GM23338 (cell line): ENCODE data around the gene LRRC34. TPM values are rescaled to one million over a fixed set of nuclear protein-coding genes. Genes with fewer than 3 reads are reported as not detected.

ENCODE experiments used
- ATAC-seq: fragments of 200-7000 bp; cut with Tn5 transposase; 3 replicates; pipeline ENCODE4 v1.9.1; 2020
- DNase-seq: peaks from one replicate; pipeline ENCODE4 v3.0.0-alpha.2; 2015; ENCODE audit warnings: low spot score
- H2AFZ ChIP-seq: fragments of 200-600 bp; sonication (generic); 2 replicates; pipeline ENCODE4 v1.8.0; 2016; ENCODE audit warnings: antibody characterized with exemption, mild to moderate bottlenecking, moderate library complexity
- H3F3A ChIP-seq: fragments of 200-600 bp; sonication (generic); replicated peaks from 2 replicates; pipeline ENCODE4 v1.8.0; 2017; ENCODE audit warnings: antibody characterized with exemption, mixed run types, low read depth
- H3K27ac ChIP-seq: fragments of 200-600 bp; sonication (generic); 2 replicates; pipeline ENCODE4 v1.6.1; 2016; ENCODE audit warnings: low read depth
- H3K27me3 ChIP-seq: fragments of 200-600 bp; sonication (generic); 2 replicates; pipeline ENCODE4 v1.8.0; 2016; ENCODE audit warnings: mild to moderate bottlenecking, mixed run types, moderate library complexity; ENCODE audit not compliant: insufficient read depth
- H3K36me3 ChIP-seq: fragments of 200-600 bp; sonication (generic); 2 replicates; pipeline ENCODE4 v1.8.0; 2016; ENCODE audit warnings: mild to moderate bottlenecking; ENCODE audit not compliant: insufficient read depth
- H3K4me1 ChIP-seq: fragments of 200-600 bp; sonication (generic); 2 replicates; pipeline ENCODE4 v1.8.0; 2016; ENCODE audit warnings: mild to moderate bottlenecking, moderate library complexity; ENCODE audit not compliant: insufficient read depth
- H3K4me2 ChIP-seq: fragments of 200-600 bp; sonication (generic); 2 replicates; pipeline ENCODE4 v1.7.1; 2017; ENCODE audit warnings: mixed run types
- H3K4me3 ChIP-seq: fragments of 200-600 bp; sonication (generic); 2 replicates; pipeline ENCODE4 v1.6.1; 2016; ENCODE audit warnings: mixed run types
- H3K79me2 ChIP-seq: fragments of 200-600 bp; sonication (generic); replicated peaks from 2 replicates; pipeline ENCODE4 v1.8.0; 2017; ENCODE audit warnings: mild to moderate bottlenecking; ENCODE audit not compliant: insufficient read depth
- H3K9me2 ChIP-seq: fragments of 200-600 bp; sonication (generic); 2 replicates; pipeline ENCODE4 v1.8.0; 2017; ENCODE audit not compliant: insufficient read depth
- H4K20me1 ChIP-seq: fragments of 200-600 bp; sonication (generic); replicated peaks from 2 replicates; pipeline ENCODE4 v1.8.0; 2017; ENCODE audit warnings: mild to moderate bottlenecking; ENCODE audit not compliant: insufficient read depth
- H3K27ac Mint-ChIP-seq: 2 replicates; pipeline ENCODE4 v1.8.0; 2020; ENCODE audit warnings: inconsistent platforms, mild to moderate bottlenecking, moderate library complexity, mixed read lengths
- H3K27me3 Mint-ChIP-seq: 3 replicates; pipeline ENCODE4 v1.8.0; 2022; ENCODE audit warnings: low read depth, mild to moderate bottlenecking, moderate library complexity, mixed read lengths, inconsistent platforms; ENCODE audit not compliant: insufficient read depth, poor library complexity
- H3K36me3 Mint-ChIP-seq: 3 replicates; pipeline ENCODE4 v1.8.0; 2021; ENCODE audit warnings: low read depth, mild to moderate bottlenecking, inconsistent platforms, moderate library complexity, mixed read lengths
- H3K4me1 Mint-ChIP-seq: 3 replicates; pipeline ENCODE4 v1.8.0; 2020; ENCODE audit warnings: mild to moderate bottlenecking, inconsistent platforms, mixed read lengths
- H3K4me3 Mint-ChIP-seq: 3 replicates; pipeline ENCODE4 v1.8.0; 2021; ENCODE audit warnings: moderate library complexity, mild to moderate bottlenecking, inconsistent platforms, mixed read lengths
- H3K9me3 Mint-ChIP-seq: 3 replicates; pipeline ENCODE4 v1.8.0; 2020; ENCODE audit warnings: moderate library complexity, mild to moderate bottlenecking, inconsistent platforms, mixed read lengths
- CREB1 ChIP-seq: fragments of 250-450 bp; sonication (Bioruptor Pico); IDR thresholded peaks from 2 replicates; pipeline ENCODE4 v1.5.0; 2020; ENCODE audit warnings: low read depth, mild to moderate bottlenecking, moderate library complexity
- CTCF ChIP-seq, 2 experiments: fragments of 200-600 bp in 1 of 2; sonication (generic) in 1 of 2; conservative IDR thresholded peaks; 2 replicates each; pipeline versions ENCODE4 v1.5.1 to v1.6.1; 2016 to 2017; ENCODE audit warnings: antibody characterized with exemption in 2 of 2, low read depth in 2 of 2, mild to moderate bottlenecking in 2 of 2, moderate library complexity in 1 of 2
- EZH2 ChIP-seq: fragments of 200-600 bp; sonication (generic); IDR thresholded peaks from one replicate; pipeline ENCODE4 v1.8.0; 2017; ENCODE audit warnings: antibody characterized with exemption, mild to moderate bottlenecking, low read depth; ENCODE audit not compliant: unreplicated experiment
- EZH2phosphoT487 ChIP-seq: fragments of 200-600 bp; sonication (generic); IDR thresholded peaks from one replicate; pipeline ENCODE4 v1.8.1; 2018; ENCODE audit warnings: antibody characterized with exemption; ENCODE audit not compliant: unreplicated experiment
- JUNB ChIP-seq: IDR thresholded peaks from one replicate; pipeline ENCODE4 v1.6.1; 2016; ENCODE audit warnings: antibody characterized with exemption; ENCODE audit not compliant: unreplicated experiment
- NANOG ChIP-seq: IDR thresholded peaks from 2 replicates; pipeline ENCODE4 v1.6.1; 2016; ENCODE audit warnings: antibody characterized with exemption, borderline replicate concordance
- POLR2AphosphoS5 ChIP-seq: IDR thresholded peaks from 2 replicates; pipeline ENCODE4 v1.6.1; 2016; ENCODE audit warnings: antibody characterized with exemption, low read depth
- REST ChIP-seq: IDR thresholded peaks from one replicate; pipeline ENCODE4 v1.6.1; 2018; ENCODE audit warnings: antibody characterized with exemption; ENCODE audit not compliant: unreplicated experiment
- STAT1 ChIP-seq: IDR thresholded peaks from one replicate; pipeline ENCODE4 v1.6.1; 2016; ENCODE audit warnings: antibody characterized with exemption; ENCODE audit not compliant: unreplicated experiment
- ZNF114 ChIP-seq: fragments of 250-450 bp; sonication (Bioruptor Pico); IDR thresholded peaks from 2 replicates; pipeline ENCODE4 v1.5.0; 2020; ENCODE audit warnings: mild to moderate bottlenecking, moderate library complexity
- ZNF331 ChIP-seq: fragments of 250-450 bp; sonication (Bioruptor Pico); IDR thresholded peaks from 2 replicates; pipeline ENCODE4 v1.5.0; 2020; ENCODE audit warnings: low read depth, mild to moderate bottlenecking, moderate library complexity
- polyA plus RNA-seq: library from polyadenylated mRNA; unstranded; fragments of >200 nt; fragmentation: Nextera tagmentation; extraction: Ambion mirVana; gene quantifications from 2 replicates; pipeline ENCODE4 v1.2.1, GENCODE V29; 2016
- total RNA-seq: library from RNA; depleted of rRNA; stranded (reverse); fragments of >200 nt; shearing (Covaris generic); gene quantifications from 2 replicates; pipeline ENCODE4 v1.2.3, GENCODE V29; 2014
- TF ChIP-seq, protein P1 (sequence below): fragments of 250-450 bp; sonication (Bioruptor Pico); IDR thresholded peaks from 2 replicates; pipeline ENCODE4 v1.5.0; 2020; ENCODE audit warnings: mild to moderate bottlenecking, moderate library complexity

Gene LRRC34
- total and polyA plus RNA-seq, 2 experiments from 2014 or later = 9.1 to 15.7 TPM

- TF ChIP-seq REST (no peak), CTCF (conservative IDR thresholded peaks at IDR 0.05; ENCODE audit: low read depth in 2 of 2) (no peak), STAT1 (no peak), NANOG (no peak), JUNB (no peak), ZNF331 (CRISPR knock-in tag) (no peak), EZH2 (no peak), POLR2AphosphoS5 (no peak)
These were observed 64.0 kb downstream of the LRRC34 start (continued) for GRCh38 chr3:169748670-169749069.

GRCh38 chr3:169746924-169747323, 65.8 kb downstream of the LRRC34 start:
- Mint-ChIP-seq H3K27me3 (no peaks in the 10 kb centered on the region), H3K27ac (no peak overlapping the region), H3K36me3 (no peaks in the 10 kb centered on the region), H3K4me1 (peaks cover 16% of the 10 kb centered on the region; the same call in 2 of the 3 replicates), H3K9me3 (no peaks in the 10 kb centered on the region), H3K4me3 (no peak overlapping the region)
- Histone ChIP-seq H4K20me1 (no peaks in the 10 kb centered on the region), H3K4me2 (no peak overlapping the region), H3K27ac (no peak overlapping the region), H3F3A (no peaks in the 10 kb centered on the region), H3K79me2 (no peaks in the 10 kb centered on the region), H3K9me2 (no peaks in the 10 kb centered on the region), H2AFZ (no peak overlapping the region), H3K4me3 (no peak overlapping the region), H3K4me1 (peaks cover 16% of the 10 kb centered on the region), H3K36me3 (no peaks in the 10 kb centered on the region), H3K27me3 (no peaks in the 10 kb centered on the region)
- DNase-seq = no peak
- ATAC-seq = no peak
- no peak for TF ChIP-seq ZNF114 (CRISPR knock-in tag)
- TF ChIP-seq EZH2phosphoT487 = no peak
- no peak for TF ChIP-seq STAT1
- no peak for TF ChIP-seq CTCF (conservative IDR thresholded peaks at IDR 0.05; ENCODE audit: low read depth in 2 of 2)
- no peak for TF ChIP-seq JUNB
- TF ChIP-seq, protein P1, sequence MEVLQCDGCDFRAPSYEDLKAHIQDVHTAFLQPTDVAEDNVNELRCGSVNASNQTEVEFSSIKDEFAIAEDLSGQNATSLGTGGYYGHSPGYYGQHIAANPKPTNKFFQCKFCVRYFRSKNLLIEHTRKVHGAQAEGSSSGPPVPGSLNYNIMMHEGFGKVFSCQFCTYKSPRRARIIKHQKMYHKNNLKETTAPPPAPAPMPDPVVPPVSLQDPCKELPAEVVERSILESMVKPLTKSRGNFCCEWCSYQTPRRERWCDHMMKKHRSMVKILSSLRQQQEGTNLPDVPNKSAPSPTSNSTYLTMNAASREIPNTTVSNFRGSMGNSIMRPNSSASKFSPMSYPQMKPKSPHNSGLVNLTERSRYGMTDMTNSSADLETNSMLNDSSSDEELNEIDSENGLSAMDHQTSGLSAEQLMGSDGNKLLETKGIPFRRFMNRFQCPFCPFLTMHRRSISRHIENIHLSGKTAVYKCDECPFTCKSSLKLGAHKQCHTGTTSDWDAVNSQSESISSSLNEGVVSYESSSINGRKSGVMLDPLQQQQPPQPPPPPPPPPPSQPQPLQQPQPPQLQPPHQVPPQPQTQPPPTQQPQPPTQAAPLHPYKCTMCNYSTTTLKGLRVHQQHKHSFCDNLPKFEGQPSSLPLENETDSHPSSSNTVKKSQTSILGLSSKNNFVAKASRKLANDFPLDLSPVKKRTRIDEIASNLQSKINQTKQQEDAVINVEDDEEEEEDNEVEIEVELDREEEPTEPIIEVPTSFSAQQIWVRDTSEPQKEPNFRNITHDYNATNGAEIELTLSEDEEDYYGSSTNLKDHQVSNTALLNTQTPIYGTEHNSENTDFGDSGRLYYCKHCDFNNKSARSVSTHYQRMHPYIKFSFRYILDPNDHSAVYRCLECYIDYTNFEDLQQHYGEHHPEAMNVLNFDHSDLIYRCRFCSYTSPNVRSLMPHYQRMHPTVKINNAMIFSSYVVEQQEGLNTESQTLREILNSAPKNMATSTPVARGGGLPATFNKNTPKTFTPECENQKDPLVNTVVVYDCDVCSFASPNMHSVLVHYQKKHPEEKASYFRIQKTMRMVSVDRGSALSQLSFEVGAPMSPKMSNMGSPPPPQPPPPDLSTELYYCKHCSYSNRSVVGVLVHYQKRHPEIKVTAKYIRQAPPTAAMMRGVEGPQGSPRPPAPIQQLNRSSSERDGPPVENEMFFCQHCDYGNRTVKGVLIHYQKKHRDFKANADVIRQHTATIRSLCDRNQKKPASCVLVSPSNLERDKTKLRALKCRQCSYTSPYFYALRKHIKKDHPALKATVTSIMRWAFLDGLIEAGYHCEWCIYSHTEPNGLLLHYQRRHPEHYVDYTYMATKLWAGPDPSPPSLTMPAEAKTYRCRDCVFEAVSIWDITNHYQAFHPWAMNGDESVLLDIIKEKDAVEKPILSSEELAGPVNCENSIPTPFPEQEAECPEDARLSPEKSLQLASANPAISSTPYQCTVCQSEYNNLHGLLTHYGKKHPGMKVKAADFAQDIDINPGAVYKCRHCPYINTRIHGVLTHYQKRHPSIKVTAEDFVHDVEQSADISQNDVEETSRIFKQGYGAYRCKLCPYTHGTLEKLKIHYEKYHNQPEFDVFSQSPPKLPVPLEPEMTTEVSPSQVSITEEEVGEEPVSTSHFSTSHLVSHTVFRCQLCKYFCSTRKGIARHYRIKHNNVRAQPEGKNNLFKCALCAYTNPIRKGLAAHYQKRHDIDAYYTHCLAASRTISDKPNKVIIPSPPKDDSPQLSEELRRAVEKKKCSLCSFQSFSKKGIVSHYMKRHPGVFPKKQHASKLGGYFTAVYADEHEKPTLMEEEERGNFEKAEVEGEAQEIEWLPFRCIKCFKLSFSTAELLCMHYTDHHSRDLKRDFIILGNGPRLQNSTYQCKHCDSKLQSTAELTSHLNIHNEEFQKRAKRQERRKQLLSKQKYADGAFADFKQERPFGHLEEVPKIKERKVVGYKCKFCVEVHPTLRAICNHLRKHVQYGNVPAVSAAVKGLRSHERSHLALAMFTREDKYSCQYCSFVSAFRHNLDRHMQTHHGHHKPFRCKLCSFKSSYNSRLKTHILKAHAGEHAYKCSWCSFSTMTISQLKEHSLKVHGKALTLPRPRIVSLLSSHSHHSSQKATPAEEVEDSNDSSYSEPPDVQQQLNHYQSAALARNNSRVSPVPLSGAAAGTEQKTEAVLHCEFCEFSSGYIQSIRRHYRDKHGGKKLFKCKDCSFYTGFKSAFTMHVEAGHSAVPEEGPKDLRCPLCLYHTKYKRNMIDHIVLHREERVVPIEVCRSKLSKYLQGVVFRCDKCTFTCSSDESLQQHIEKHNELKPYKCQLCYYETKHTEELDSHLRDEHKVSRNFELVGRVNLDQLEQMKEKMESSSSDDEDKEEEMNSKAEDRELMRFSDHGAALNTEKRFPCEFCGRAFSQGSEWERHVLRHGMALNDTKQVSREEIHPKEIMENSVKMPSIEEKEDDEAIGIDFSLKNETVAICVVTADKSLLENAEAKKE = no peak
- TF ChIP-seq POLR2AphosphoS5 = no peak
- TF ChIP-seq CREB1 (CRISPR knock-in tag) = no peak
